HG03439 (cell line): ENCODE data around the gene PTCHD1.

Source experiments
- ATAC-seq: cut with Tn5 transposase; IDR thresholded peaks from one replicate; pipeline ENCODE4 v1.9.1; 2021; ENCODE audit warnings: mild to moderate bottlenecking, moderate library complexity; ENCODE audit not compliant: unreplicated experiment

Gene PTCHD1

GRCh38 chrX:23394421-23394820, 59.8 kb downstream of the PTCHD1 start:
- no peak for ATAC-seq

DNA sequence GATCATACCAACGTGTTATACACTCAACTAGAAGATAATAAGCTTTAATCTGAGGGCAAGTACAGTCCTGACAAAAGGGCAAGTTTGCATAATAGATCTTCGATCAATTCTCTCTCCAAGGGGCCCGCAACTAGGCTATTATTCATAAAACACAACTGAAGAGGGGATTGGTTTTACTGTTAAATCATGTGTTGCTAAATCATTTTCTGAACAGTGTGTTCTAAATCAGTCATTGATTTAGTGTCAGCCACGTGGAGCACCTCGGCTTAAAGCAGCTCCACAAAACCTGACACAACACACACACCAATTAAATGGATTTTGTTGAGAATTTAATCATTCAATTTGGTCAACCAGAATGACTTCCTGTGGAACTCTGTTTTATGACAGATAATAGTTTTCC, 61.6 kb downstream of the PTCHD1 start:
- ATAC-seq, result no peak

GRCh38 chrX:23398570-23398969, 63.9 kb downstream of the PTCHD1 start:
- no peak for ATAC-seq

DNA sequence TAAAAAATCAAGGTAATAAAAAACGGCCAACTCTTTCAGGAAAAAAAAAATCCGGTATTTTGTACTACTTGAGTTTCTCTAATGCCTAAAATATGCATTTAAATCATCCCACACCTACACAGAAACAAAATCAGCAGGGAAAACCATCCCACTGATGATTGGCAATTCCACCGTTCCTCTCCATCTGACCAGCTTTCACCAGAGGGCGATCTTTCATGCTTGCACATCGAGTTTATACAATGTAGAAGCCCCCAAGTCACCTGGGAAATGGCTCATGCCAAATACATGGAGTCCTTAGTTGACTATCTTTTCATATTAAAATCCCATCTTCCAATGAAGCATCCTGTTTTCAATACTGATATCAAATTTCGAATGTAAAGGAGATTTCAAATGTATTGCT, 69.2 kb downstream of the PTCHD1 start:
- ATAC-seq, result no peak

GRCh38 chrX:23422912-23423311, 88.3 kb downstream of the PTCHD1 start:
- ATAC-seq, result no peak

DNA sequence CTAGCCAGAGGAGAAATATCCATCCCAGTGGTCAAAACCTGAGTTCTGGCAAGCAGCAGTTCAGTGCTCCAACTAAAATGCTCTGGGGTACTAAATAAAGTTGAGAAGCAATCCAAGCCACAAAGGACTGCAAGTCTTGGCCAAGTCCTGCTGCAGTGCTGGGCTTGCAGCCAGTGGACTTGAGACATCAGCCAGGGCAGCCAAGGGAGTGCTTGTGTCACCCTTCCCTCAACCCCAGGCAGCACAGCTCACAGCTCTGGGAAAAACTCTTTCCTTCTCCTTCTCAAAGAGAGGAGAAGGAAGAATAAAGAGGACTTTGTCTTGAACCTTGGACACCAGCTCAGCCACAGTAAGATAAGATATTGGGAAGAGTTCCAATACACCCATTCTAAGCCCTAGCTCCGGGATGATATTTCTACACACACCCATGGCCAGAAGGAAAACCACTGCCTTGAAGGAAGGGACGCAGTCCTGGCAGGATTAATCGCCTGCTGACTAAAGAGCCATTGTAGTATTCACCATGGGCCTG, 99.8 kb downstream of the PTCHD1 start:
- no peak for ATAC-seq

DNA sequence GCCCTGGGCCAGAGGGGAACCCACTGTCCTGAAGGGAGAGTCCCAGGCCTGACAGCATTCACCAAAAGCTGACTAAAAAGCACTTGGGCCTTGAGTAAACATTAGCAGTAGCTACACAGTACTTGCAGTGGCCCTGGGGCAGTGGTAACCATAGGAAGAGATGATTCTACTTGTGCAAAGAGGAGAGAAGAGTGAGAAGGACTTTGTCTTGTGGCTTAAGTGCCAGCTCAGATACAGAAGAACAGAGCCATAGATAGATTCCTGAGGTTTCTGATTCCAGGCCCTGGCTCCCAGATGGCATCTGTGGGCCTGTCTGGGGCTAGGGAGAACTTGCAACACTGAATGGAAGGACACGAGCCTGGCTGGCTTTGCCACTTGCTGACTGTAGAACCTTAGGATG, 100.5 kb downstream of the PTCHD1 start:
- no peak for ATAC-seq

DNA sequence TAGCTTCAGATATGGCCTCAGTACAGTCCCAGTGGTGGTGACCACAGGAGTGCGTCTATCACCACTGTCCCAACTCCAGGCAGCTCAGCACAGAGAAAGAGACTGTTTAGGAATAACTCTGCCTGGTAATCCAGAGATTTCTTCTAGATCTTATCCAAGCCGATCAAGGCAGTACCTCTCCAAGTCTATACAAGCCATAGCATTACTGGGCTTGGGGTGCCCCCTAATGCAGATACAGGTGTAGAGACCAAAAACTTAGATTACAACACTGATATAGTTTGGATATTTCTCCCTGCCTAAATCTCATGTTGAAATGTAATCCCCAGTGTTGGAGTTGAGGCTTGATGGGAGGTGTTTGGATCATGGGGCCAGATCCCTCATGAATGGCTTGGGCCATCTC, 100.9 kb downstream of the PTCHD1 start:
- ATAC-seq, result no peak

DNA sequence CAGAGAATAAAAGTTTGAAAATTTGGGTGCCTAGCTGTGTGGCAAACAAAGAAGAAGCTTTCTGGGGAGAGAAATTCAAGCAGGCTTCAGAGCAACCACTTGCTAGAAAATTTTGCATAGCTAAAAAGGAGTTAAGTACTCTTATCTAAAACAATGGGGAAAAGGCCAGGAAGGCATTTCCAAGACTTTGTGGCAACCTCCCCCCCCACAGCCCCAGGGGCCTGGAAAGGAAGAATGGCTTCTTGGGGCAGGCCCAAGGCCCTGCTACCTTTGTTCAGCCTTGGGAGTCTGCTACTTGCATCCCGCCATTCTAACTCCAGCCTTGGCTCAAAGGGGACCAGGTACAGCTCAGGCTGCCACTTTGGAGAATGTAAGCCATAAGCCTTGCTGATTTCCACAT, 102.2 kb downstream of the PTCHD1 start:
- ATAC-seq, result no peak

- no peak for ATAC-seq
Measured at GRCh38 chrX:23451266-23451665, 116.6 kb downstream of the PTCHD1 start.
